ENCODE data around the gene NCKAP5.

Gene NCKAP5

DNA sequence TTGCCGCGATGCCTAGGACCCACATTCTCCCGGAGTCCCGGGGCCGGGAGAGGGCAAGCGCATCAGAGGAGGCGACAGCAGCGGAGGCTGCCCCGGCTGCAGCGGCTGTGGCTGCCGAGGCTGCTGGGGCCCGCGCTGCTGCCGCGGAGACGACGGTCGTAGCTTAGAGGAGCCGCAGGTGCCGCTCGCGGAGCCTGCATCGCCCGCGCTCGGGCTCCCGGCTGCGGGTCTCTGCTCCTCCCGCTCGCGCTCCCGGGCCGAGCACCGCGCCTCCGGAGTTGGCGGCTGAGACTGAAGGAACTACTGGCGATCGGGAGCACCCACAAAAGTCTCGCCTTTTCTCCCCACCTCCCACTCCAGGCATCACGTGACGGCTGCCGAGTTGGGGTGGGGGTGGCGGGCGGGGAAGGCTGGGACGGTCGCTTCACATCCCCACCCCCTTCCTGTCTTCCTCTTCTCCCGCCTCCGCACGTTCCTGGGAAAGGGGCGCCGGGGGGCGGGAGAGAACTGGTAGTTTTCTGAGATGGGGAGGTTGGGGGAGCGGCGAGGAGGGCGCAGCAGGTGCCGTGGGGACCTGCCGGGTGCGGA lies 898.3 kb downstream of the NCKAP5 start, which contains the start of gene LYPD1:
LYPD1 (minus strand) TSS at position 298 of the 588 bp plus-strand sequence; CDS start at position 25, 273 bp downstream.
- no peak for DNase-seq

DNA sequence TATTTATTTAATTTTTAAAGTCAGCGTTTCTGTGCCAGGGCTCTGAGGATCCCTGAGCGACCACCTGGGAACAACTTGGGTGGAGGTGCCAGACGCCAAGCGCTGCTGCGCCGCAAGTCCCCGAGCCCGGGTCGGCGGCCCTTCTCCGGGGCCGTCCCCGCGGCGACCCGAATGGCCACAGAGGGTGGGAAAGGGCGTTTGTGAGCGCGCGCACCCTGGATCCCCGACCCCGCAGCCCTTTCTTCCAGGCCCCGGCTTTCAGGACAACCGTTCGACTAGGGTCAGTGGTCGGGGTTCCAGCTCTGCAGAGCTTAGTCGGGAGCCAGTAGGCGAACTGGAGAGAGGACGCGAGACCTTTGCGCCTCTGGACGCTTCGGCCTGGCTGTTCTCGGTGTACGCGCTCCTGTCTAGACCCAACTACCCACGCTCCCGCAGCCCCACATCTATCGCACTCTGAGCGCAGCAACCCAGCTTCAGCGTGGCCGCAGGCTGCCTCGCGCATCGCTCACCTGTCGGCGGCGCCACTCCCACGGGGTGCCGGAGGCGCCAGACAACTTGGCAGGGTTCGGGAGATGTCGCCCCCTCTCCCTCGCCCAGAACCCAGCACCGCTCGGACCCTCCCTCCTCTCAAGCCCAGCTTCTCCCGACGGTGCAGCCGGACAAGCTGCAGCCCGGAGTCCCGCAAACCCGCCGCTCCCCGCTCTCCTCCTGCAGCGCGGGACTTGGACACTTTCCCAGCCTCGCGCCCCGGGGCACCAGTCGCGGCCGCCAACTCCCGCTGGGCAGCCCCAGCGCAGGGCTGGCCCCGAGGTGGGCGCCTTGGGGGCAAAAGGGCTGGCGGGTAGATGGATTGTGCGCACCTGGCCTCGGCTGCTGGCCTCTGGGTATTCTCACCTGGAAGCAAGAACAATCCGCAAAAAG lies 899.0 kb downstream of the NCKAP5 start:
- DNase-seq: no peak

DNA sequence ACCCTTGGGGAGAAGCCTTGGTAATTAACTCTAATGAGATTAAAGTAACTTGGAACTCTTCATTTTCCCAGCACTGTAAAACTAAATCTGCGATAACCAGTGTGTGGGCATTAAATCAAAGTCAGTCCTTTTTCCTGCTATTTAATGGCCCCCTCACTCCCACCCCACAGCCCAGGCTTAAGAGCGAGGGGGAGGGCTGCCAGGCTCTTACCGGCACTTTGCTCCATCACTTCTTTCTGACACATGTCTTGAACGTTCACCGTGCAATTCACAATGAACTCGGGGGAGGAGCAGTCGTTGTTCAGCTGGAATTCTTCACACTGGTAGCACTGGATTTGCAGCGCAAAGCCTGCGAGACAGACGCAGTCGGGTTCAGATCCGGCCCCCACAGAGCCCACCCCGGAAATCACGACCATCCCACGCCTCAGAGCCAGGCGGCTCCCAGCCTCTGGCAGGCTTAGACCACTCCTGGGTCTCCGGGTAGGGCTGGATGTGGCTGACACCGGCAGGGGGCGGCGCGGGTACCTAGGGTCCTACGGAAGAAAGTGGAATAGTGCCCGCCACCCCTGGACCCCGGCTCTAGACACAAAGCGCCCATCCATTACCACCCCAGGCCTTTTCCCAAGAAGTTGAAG lies 900.0 kb downstream of the NCKAP5 start:
- DNase-seq: no peak

DNA sequence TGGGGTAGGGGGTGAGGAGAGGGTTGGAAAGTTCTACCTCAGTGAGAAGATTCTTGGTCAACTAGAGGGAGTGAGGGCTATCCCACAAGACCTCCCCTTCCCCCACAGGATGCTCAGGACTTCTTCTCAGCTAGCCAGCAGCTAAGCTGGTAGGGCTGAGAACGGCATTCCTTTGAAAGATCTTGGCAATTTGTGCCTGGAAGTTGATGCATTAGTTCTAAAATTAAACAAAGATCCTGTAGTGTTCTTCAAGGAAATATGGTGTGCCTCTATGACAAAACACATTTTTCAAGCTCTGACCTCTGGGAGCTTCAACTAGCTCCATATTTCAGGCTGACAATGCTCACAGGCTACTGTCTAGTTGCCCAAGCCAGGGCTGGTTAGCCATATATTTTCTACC lies 900.6 kb downstream of the NCKAP5 start:
- DNase-seq: no peak

DNA sequence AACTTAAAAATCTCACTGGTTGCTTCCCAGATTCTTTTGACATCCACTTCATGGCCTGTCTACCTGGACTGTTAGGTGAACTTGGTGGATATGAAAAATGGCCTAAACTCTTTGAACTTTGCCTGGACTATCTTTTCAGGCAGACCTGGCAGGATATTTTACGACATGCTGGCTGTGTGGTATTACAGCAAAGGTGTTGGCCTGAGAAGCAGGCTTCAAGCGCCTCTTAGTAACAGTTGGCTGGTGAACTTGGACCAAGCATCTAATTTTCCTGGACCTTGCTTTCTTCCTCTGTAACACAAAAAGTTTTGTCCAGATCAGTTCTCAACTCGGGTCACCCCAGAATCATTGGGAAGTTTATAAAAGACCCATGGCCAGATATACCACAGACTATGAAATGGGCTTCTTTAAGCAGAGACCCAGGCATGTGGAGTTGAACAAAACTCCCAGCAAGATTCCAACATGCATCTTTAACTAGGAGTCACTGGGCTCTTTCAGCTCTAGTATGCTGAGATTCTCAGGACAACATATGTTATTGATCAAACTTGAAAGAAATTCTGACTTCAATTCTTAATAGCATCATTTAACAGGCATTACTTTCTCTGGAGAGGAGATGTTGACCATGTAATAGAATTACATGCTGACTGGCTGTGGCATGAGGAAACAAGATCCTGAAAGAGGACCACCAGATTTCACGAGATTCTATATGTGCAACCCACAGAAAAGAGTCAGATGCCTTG lies 902.7 kb downstream of the NCKAP5 start:
- no peak for DNase-seq

DNA sequence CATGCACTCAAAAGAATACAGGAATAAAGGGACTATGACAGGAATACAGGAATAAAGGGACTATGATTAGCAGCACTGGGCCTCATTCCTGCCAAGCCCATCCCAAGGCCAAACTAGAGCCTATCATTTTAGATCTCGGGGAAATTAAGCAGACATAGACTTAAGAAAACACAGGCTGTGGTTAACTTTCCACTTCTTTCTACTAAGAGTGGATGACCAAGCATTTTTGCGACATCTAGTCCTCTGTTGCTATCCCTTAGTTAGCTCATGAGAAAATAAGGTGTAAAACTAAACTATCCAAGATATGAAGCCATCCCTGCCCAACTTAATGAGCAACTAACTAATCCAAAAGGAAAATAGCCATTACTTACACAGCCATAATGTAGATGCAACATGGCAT lies 904.2 kb downstream of the NCKAP5 start:
- no peak for DNase-seq

DNA sequence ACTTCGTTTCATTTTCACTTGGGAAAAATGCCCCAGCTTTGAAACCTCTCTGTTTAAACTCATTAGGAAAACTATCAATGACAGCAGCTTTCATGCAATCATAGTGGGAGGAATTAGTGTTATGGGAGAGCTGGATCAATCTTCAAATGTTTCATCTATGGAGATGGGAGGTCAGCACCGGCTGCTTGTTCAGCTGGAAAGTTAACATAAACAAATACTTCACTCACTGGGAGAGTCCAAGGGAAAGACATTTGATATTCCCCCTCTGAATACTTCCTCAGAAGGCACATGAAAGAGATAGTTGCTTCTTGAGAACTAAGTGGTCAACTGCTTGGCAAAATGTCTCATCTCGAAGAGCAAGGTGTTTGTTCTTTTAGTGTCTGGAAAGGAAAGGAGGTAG lies 905.5 kb downstream of the NCKAP5 start:
- no peak for DNase-seq

DNA sequence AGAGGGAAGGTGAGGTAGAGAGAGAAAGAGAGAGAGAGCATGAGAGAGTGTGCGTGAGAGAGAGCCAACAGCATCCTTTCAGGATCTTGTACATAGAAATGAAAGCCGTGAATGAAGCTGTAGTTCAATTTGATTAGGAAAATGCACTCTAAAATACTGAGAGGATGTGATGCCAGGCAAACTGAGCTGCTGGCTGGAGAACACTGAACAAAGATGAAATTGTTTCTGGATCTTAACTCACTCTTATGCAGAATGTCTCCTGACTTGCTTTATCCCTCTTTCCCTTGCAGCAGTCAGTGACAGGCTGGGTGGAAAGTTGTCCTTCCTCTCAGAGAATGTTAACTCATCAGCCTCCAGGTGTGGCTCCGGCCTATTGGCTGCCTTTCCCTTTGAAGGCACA lies 908.9 kb downstream of the NCKAP5 start:
- DNase-seq: no peak

DNA sequence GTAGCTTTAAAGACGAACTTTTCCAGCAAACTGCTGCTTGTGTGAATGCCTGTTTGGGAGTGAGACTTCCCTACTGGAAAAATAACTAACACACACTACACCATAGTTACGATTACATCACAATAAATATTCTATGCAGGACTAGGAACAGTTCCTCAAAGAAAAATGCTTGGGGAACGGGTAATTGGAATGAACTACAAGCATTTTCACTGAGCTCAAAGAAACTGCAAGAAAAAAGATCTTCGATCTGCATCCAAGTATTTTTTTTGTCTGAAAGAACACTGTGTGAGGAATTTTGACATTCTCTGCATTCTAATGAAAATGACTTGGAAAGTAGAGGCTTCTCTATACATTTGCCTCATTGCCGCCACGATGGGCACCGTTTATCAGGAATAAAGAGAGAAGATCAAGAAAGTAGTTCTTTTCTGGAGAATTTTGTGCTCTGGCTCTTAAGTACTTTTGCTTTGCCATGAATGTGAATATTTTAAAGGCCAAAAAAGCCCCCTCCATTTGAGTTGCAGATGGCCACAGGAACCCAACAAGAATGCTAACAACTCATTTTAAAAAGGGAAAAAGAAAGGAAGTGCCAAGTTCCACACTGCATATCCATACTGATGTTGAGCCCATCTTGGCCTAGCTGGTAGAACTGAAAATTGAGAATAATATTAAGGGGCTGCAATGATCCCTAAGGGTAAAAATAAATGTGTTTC lies 911.8 kb downstream of the NCKAP5 start:
- no peak for DNase-seq

DNA sequence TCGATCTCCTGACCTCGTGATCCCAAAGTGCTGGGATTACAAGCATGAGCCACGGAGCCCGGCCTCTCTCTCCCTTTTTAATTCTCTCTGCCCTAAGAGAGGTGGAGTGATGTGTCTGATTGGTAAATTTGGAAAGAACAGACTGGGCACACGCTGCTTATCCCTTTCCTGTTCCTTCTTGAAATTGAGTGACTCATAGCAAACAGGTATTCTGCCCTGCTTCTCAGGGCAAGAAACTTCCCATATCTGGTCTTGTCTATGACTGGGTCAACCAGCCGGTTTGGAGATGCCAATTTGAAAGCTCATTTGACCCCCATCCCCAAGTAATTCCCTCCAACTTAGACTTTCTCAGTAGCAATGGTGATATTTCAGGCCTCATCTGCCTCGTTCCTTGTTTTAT lies 913.3 kb downstream of the NCKAP5 start:
- DNase-seq: no peak

DNA sequence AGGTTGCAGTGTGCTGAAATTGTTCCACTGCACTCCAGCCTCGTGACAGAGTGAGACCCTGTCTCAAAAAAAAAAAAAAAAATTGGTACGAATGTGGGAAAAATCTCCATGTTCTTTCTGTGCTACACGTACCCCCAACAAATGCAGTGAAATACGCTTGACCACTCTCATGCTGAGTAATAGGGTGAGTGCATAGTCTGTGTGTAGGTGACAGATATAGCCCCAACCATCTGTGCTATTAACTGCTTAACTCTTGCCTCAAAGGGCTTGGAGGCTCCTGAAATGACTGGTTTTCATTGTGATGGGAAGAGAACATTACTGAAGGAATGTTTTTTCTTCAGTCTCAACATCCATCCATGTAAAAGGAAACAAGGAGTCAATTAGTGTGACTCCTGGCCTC lies 913.9 kb downstream of the NCKAP5 start:
- DNase-seq: no peak

DNA sequence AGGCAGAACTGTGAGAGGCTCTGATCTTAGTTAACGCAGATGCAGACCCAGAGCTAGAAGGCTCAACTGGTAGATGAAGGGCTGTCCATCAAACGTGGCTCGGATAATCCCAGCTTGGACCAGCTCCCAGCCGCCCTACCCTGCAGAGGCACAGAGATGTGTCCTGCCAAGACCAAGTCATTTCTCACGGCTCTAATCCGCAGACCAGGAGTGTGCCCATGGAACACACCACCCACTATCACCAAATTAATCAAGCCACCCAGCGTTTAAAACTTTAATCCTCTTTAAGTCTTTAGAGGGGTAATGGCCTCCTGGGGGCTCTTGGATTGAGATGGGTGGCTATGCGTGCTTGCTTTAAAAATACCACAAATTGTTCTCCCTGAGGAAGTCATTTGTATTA lies 915.8 kb downstream of the NCKAP5 start:
- DNase-seq: no peak

DNA sequence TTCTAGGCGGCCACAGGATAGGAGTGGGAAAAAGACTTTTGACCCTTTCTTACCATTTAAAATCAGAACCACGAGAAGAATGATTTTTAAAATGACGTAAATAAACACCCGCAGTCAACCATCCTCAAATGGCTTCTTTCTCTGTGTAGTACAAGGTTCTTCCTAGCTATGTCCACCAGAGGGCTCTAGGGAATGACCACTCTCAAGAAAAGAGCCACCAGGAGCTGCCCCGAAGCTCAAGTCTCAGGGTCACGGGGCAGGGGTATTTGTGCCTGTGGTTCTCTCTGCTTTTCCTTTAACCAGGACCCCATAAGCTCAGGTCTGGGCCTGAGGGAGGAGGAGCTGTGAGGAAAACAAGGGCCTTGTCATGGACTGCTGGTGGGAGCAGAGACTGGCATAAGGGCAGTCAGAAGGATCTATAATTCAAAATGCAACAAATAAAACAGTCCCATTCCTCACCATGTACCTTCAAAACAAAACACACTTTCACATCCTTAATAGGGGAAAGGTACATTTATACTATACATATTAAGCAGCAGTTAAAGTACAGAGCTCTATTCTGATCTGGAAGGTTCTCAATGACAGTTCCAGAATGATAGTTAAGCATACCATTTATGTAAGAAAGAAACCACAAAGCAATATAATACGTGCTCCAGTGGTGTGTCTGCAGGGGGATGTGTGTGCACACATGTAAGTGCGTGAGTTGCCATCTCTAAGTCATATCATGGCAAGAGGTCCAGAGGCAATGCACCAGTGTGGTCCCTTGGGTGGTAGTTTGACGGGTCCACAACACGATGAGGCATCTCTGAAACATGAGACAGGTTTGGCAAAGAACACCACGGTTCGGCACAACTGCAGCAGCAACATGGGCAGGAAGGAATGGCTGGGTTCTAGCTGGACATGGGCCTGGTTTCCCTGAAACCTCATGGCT lies 916.9 kb downstream of the NCKAP5 start:
- DNase-seq: no peak

DNA sequence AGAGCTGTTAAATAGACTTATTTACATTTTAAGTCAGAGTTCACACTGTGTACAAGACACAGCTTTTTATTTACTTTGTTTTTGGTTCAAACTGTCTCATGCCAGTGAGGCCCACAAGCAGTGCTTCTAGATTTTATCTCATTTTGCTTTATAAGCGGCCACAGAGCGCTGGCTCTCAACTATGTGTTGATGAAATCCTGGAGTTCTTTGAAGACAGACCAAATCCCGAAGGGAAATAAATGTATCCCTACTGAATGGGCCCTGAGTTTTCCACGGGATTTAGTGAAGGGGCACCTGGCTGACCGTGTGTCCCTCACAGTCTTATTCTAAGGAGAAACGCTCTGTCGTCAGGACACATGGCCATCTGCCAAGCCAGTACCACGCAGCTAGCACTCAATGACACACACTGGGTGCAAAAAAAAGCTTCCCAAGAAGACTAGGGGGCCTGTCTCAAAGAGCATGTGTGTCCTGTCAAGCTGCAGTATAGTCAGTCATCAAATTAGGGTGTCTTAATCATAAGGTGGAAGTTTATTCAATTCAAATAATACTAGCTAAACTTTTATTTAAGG lies 921.6 kb downstream of the NCKAP5 start:
- no peak for DNase-seq

DNA sequence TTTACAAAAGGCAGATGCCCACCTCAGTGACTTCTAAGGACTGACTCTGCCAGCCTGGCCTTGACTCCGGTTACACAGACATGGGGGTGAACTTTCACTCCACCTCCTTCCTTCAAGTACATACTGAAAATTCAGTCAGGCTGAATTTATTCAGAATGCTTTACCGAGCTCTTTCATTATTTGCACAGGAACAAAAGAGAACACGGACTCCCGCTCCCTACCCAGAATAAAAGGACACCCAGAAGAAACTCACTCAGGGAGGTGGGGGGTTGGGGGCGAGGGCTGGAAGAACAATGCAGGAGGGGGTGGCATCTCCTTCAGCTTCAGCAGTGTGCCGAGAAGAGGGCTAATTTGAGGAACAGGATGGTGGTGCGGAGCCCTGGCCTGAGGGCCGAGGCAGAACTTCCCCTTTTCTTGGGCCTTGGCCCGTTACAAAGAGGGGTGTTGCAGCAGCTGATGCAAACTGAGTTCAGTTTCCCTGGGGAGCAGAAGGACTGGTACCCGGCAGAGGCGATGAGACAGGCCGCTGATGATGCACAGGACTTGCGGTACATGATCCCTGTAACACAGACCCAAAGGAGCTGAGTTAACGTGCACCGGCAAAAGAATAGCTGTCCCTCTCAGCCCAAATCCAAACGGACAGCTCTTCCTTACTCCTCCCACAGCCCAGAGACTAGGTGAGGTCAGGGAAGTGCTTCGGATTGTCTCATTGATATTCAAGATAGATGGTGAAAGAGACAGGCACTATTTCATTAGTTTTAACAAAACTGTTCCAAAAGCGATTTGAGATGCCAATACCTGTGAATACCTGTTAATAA lies 922.3 kb downstream of the NCKAP5 start:
- no peak for DNase-seq

DNA sequence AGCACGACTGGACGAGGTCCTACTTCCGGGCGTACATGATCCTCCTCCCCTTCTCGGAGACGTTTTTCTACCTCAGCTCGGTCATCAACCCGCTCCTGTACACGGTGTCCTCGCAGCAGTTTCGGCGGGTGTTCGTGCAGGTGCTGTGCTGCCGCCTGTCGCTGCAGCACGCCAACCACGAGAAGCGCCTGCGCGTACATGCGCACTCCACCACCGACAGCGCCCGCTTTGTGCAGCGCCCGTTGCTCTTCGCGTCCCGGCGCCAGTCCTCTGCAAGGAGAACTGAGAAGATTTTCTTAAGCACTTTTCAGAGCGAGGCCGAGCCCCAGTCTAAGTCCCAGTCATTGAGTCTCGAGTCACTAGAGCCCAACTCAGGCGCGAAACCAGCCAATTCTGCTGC lies 923.1 kb downstream of the NCKAP5 start:
- DNase-seq: no peak

DNA sequence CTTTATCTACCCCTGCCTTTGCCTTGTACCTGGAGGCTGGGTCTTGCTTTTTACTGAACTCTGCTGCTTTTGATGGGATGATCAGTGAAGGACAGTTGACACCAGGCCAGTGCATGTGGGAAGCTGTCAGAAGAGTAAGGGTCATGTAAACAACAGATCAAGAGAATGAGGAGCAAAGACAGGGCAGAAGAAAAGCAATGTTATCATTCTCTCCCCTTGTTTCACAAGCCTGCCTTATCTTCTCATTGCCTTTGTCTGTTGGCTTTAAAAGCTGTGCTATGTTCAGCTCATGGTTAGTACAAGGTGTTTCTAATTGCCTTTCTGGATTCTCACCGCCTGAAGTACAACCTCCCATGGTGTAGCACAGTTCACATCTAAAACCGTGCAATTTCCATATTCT lies 925.8 kb downstream of the NCKAP5 start:
- no peak for DNase-seq

DNA sequence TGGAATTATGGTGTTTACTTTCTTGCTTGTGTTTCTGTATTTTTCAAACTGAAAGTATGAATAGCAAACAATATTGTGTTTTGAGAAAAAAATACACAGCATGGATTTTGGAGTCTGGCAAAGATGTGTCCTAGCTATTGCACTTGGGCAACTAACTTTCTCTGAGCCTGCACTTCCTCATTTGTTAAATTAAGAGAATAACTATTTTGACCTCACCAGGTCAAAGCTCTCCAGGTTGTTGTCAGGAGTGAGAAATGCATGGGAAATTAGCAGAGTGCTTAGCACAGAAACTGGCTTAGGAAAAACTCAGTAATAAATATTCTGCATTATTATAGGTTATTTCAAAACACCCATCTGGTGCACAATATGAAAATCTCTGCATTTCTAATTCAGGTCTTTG lies 926.4 kb downstream of the NCKAP5 start:
- DNase-seq: no peak

DNA sequence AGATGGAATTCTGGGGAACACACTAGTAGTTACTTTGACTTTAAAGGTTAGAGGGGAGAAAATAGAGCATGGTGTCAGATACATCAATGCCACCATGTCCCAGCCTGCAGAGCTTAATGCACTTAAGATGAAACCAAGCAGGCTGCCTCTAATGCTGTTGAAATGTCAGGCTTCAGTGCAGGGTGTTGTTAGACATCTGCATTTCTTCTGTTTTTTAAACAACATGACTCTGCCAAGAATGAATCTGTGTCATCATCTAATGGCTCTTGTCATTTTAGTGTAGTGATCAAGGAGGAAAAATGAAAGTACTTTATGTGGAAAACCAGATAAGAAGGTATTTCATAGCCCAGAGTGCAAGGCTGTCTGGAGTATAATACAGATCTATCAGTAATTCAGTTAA lies 928.1 kb downstream of the NCKAP5 start:
- no peak for DNase-seq
